ENCODE measurements around the gene ADAP1.

Gene ADAP1

DNA sequence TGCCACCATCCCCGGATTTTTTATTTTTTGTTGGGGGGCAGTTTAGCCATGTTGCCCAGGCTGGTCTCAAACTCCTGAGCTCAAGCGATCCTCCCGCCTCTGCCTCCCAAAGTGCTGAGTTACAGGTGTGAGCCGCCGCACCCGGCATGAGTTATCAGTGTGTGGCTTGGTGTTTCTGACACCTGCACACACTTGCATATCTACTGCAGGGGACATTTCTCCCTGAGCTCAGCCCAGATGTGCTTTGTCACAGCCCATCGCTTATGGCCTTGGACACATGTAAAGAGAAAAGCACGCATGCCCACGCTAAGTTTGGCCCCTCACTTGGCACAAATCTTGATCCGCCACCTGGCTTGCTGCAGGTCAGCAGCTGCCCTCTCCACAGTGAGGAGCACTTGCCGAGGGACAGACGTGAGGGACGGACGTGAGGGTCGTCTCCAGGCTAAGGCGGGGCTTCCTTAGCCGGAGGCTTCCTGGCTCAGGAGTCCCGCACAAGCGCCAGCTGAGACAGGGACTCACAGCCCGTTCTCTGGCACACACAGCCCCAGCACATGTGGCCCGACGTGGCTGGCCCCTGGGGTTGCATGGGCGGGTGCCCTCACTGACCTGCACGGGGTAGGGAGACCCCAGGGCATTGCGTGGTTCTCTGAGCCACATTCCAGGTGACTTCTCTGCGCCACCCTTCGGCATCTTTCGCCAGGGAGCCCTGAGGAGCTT lies 40.3 kb upstream of the ADAP1 start:
- Histone ChIP-seq H3K4me1 (ENCODE audit: control insufficient read depth, insufficient read depth, low read length) (peaks cover 5% of the 10 kb centered on the region), H3K4me3 (ENCODE audit: low read length) (no peak overlapping the region), H3K27me3 (ENCODE audit: control insufficient read depth, insufficient read depth, low read length) (peaks cover 24% of the 10 kb centered on the region), H3K36me3 (ENCODE audit: control insufficient read depth, insufficient read depth, low read length) (no peaks in the 10 kb centered on the region), H3K9ac (ENCODE audit: low read length) (no peak overlapping the region), H3K9me3 (ENCODE audit: control insufficient read depth, low read length) (no peaks in the 10 kb centered on the region)

GRCh38 chr7:992709-993607 lies 38.5 kb upstream of the ADAP1 start:
- H3K4me1 ChIP-seq (ENCODE audit: control insufficient read depth, insufficient read depth, low read length) = peaks cover 11% of the 10 kb centered on the region
- H3K27me3 ChIP-seq (ENCODE audit: control insufficient read depth, insufficient read depth, low read length) = peaks cover 30% of the 10 kb centered on the region
- H3K4me3 ChIP-seq (ENCODE audit: low read length) = no peak overlapping the region
- H3K9me3 ChIP-seq (ENCODE audit: control insufficient read depth, low read length) = no peaks in the 10 kb centered on the region
- H3K9ac ChIP-seq (ENCODE audit: low read length) = no peak overlapping the region
- no peaks in the 10 kb centered on the region for H3K36me3 ChIP-seq (ENCODE audit: control insufficient read depth, insufficient read depth, low read length)

DNA sequence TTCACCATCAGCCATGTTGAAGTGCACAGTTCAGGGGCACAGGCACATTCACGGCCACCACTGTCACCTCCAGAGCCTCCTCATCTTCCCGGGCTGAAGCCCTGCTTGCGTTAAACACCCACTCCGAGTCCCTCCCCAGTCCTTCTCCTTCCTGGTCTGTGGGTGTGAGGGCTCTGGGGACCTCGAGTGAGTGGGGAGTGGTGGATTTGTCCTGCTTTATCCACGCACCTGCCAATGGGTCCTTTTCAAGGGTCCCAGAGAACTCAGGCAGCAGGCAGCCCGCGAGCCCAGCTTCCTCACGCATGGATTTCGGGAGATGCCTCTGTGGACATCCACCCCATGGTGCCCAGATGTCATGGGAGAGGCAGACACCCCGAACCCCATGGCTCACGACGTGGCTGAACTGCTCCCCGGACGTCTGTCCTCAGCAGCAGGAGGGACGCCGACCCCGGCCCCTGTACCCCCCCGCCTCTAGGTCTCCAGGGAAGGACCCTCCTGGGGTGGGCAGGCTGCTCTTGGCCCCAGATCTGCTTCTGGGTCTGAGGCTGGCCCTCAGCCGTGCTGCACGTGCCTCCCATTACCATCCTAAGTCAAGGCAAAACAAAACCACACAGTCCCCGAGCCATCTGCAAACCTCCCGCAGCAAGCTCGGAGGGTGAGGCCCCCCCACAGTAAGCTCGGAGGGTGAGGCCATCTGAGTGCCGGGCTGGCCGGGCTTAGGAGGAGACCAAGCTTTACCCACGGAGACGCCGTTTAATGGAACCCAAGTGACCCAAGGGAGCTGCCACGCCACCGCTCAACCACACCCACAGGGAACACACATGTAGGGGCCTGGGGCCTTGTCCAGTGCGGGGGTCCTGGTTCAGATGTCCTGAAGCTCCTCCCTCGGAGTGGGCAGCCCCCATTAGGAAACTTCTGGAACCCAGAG lies 37.5 kb upstream of the ADAP1 start:
- H3K9ac ChIP-seq (ENCODE audit: low read length) = no peak overlapping the region
- no peak overlapping the region for H3K4me3 ChIP-seq (ENCODE audit: low read length)
- no peaks in the 10 kb centered on the region for H3K9me3 ChIP-seq (ENCODE audit: control insufficient read depth, low read length)
- no peaks in the 10 kb centered on the region for H3K36me3 ChIP-seq (ENCODE audit: control insufficient read depth, insufficient read depth, low read length)
- peaks cover 30% of the 10 kb centered on the region for H3K27me3 ChIP-seq (ENCODE audit: control insufficient read depth, insufficient read depth, low read length)
- H3K4me1 ChIP-seq (ENCODE audit: control insufficient read depth, insufficient read depth, low read length) = peaks cover 11% of the 10 kb centered on the region

DNA sequence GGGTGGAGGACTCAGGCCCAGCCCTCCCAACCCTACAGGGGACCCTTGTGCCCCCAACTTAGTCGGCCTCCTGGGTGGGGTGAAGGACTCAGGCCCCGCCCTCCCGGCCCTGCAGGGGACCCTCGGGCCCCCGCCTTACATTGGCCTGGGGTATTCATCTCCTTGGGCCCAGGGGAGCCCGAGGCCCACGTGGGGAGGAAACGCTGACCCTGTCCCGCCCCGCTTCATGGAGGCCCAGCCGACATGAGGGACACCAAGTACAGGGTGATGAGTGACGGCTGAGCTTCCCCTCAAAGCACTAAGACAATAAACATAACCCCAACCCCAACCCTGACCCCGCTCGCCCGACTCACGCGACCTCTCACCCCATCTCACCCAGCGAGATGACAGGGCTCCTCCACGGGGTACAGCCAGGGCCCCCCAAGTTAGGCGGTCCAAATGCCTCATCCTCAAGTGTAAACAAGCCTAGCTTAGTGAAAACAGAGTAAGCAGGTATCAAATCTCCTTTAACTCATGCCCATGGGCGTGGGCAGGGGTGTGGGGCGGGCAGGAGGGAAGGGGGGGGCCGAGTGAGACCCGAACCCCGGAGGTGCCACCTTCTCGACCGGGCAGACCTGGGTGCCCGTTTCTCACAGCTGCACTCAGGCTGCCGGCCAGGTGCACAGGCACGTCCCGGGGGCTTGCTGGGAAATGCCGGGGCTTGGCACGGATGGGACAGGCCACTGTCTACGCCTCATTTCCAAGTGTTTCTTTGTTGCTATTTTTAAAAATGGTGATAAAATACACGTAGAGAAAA lies 36.7 kb upstream of the ADAP1 start:
- H3K9me3 ChIP-seq (ENCODE audit: control insufficient read depth, low read length) = no peaks in the 10 kb centered on the region
- H3K4me3 ChIP-seq (ENCODE audit: low read length) = no peak overlapping the region
- H3K9ac ChIP-seq (ENCODE audit: low read length) = no peak overlapping the region
- no peaks in the 10 kb centered on the region for H3K36me3 ChIP-seq (ENCODE audit: control insufficient read depth, insufficient read depth, low read length)
- H3K4me1 ChIP-seq (ENCODE audit: control insufficient read depth, insufficient read depth, low read length) = peaks cover 17% of the 10 kb centered on the region
- H3K27me3 ChIP-seq (ENCODE audit: control insufficient read depth, insufficient read depth, low read length) = peaks cover 33% of the 10 kb centered on the region

DNA sequence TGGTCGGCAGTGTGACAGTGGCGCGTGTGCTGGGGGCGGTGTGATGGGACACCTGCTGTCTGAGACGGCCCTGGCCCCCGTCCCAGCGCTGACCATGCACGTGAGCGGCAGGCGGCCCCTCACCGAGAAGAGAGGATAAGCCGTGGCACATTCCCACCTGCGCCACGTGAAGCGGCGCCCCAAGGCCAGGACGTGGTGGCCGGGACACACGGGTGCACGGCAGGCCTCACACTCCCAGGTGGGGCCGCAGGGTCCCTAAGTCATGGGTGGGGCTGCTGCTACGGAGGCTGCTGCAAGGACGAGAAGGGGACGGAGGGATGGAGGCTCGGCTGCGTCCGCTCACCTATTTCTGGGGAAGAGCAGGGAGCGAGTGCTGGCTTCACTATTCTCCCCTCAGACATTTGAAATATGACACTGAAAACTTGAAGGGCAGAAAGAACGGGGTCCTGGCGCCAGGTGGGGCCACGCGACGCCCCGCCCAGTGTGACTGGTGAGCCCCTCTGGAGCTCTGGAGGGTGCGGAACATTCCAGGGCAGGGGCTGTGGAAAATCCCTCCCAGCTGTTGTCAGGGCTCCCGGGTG lies 36.0 kb upstream of the ADAP1 start:
- Histone ChIP-seq H3K9ac (ENCODE audit: low read length) (no peak overlapping the region), H3K4me1 (ENCODE audit: control insufficient read depth, insufficient read depth, low read length) (peaks cover 20% of the 10 kb centered on the region), H3K27me3 (ENCODE audit: control insufficient read depth, insufficient read depth, low read length) (peaks cover 38% of the 10 kb centered on the region), H3K9me3 (ENCODE audit: control insufficient read depth, low read length) (no peaks in the 10 kb centered on the region), H3K36me3 (ENCODE audit: control insufficient read depth, insufficient read depth, low read length) (no peaks in the 10 kb centered on the region), H3K4me3 (ENCODE audit: low read length) (no peak overlapping the region)

- H3K36me3 ChIP-seq (ENCODE audit: control insufficient read depth, insufficient read depth, low read length) = no peaks in the 10 kb centered on the region
- H3K27me3 ChIP-seq (ENCODE audit: control insufficient read depth, insufficient read depth, low read length) = peaks cover 43% of the 10 kb centered on the region
- H3K4me1 ChIP-seq (ENCODE audit: control insufficient read depth, insufficient read depth, low read length) = peaks cover 20% of the 10 kb centered on the region
Observed at GRCh38 chr7:988963-989529, 34.6 kb upstream of the ADAP1 start.

DNA sequence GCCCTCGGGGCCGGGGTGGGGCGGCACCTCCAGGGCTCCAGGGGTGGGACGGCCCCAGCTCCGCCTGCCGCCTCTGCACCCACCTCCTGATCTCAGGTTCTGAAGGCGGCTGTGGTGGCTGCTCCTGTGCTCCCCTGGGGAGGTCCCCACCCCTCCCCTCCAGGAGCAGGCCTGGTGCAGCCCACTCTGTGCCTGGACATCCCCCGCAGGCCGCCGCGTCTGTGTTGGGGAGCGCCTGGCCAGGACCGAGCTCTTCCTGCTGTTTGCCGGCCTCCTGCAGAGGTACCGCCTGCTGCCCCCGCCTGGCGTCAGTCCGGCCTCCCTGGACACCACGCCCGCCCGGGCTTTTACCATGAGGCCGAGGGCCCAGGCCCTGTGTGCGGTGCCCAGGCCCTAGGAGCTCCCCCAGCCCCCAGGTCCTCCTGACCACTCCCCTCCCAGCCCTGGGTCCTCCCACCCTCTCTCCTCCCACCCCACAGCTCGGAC lies 34.0 kb upstream of the ADAP1 start:
- peak overlapping the region; percentile 28 for H3K9ac ChIP-seq (ENCODE audit: low read length)
- H3K27me3 ChIP-seq (ENCODE audit: control insufficient read depth, insufficient read depth, low read length) = peaks cover 48% of the 10 kb centered on the region
- peaks cover 19% of the 10 kb centered on the region for H3K4me1 ChIP-seq (ENCODE audit: control insufficient read depth, insufficient read depth, low read length)
- no peak overlapping the region for H3K4me3 ChIP-seq (ENCODE audit: low read length)
- H3K36me3 ChIP-seq (ENCODE audit: control insufficient read depth, insufficient read depth, low read length) = no peaks in the 10 kb centered on the region
- H3K9me3 ChIP-seq (ENCODE audit: control insufficient read depth, low read length) = no peaks in the 10 kb centered on the region

More at GRCh38 chr7:988963-989529, 34.6 kb upstream of the ADAP1 start:
- H3K9ac ChIP-seq (ENCODE audit: low read length) = no peak overlapping the region
- H3K4me3 ChIP-seq (ENCODE audit: low read length) = no peak overlapping the region
- no peaks in the 10 kb centered on the region for H3K9me3 ChIP-seq (ENCODE audit: control insufficient read depth, low read length)

DNA sequence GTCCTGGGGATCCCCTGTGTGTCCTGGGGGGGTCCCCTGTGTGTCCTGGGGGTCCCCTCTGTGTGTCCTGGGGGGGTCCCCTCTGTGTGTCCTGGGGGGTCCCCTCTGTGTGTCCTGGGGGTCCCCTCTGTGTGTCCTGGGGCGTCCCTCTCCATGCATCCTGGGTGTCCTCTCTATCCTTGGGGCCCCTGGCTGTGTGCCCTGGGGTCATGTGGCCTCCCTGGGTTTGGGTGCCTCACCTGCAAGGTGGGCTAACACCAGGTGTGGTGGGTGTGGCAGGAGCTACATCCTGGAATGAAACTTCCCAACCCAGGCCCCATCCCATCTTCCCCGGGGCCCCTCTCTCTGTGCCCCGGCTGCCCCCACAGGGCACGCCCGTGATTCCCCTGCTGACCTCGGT lies 33.4 kb upstream of the ADAP1 start:
- Histone ChIP-seq H3K4me1 (ENCODE audit: control insufficient read depth, insufficient read depth, low read length) (peaks cover 22% of the 10 kb centered on the region), H3K27me3 (ENCODE audit: control insufficient read depth, insufficient read depth, low read length) (peaks cover 50% of the 10 kb centered on the region), H3K4me3 (ENCODE audit: low read length) (no peak overlapping the region), H3K9me3 (ENCODE audit: control insufficient read depth, low read length) (no peaks in the 10 kb centered on the region), H3K9ac (ENCODE audit: low read length) (peak overlapping the region; percentile 28), H3K36me3 (ENCODE audit: control insufficient read depth, insufficient read depth, low read length) (no peaks in the 10 kb centered on the region)

DNA sequence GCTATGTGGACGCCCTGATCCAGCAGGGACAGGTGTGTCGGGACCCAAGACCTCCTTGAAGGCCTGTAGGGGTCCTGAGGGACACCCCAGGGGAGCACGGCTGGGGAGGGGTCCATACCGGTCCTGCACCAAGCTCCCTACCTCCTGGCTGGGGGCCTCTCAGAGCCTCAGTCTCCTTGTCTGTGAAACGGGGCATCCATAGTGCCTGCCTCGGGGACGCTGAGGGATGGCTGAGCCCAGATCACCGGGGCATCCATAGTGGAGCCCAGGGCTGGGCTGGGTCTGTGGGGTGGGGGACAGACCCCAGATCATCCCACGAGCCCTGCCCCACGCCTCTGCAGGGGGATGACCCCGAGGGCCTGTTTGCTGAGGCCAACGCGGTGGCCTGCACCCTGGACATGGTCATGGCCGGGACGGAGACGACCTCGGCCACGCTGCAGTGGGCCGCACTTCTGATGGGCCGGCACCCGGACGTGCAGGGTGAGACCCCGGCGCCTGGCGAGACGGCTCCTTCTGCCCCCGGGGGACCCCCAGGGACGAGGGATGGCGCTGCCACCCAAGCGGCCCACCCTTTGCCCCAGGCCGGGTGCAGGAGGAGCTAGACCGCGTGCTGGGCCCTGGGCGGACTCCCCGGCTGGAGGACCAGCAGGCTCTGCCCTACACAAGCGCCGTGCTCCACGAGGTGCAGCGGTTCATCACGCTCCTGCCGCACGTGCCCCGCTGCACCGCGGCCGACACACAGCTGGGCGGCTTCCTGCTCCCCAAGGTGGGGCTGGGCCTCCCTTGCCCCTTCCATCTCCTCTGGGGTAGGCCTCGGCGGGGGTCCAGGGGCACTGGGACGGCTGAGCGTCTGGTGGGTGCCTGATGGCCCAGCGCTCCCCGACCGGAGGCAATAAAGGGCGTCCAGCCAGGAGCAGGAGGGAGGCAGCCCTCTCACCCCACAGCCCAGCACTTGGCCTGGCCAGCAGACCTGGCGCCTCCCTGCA lies 32.6 kb upstream of the ADAP1 start:
- H3K9me3 ChIP-seq (ENCODE audit: control insufficient read depth, low read length) = no peaks in the 10 kb centered on the region
- peaks cover 44% of the 10 kb centered on the region for H3K27me3 ChIP-seq (ENCODE audit: control insufficient read depth, insufficient read depth, low read length)
- peaks cover 30% of the 10 kb centered on the region for H3K4me1 ChIP-seq (ENCODE audit: control insufficient read depth, insufficient read depth, low read length)
- no peak overlapping the region for H3K9ac ChIP-seq (ENCODE audit: low read length)
- no peaks in the 10 kb centered on the region for H3K36me3 ChIP-seq (ENCODE audit: control insufficient read depth, insufficient read depth, low read length)
- no peak overlapping the region for H3K4me3 ChIP-seq (ENCODE audit: low read length)
